ENCODE measurements around the gene ADGRA1. TPM values are rescaled to one million over a fixed set of nuclear protein-coding genes. Genes with fewer than 3 reads are reported as not detected.
"Not testable (repeated sequence)": the region's sequence is repeated elsewhere in the genome, so short reads cannot be mapped to it uniquely, and the experiment has no call there.

The ADGRA1 gene
- total RNA-seq, 1 donor from 2014 or later = under 0.01 TPM

- Histone ChIP-seq H3K36me3 (ENCODE audit: control insufficient read depth in 3 of 3, insufficient read depth in 3 of 3, low read length in 3 of 3) (no peaks in the 10 kb centered on the region), H3K9ac (ENCODE audit: low read depth in 1 of 3, low read length in 3 of 3) (no peak overlapping the region), H3K27me3 (ENCODE audit: control insufficient read depth in 3 of 3, insufficient read depth in 3 of 3, low read length in 3 of 3) (peaks cover 6 to 14% (median 7%) of the 10 kb centered on the region in 3 donors), H3K4me1 (ENCODE audit: control insufficient read depth in 3 of 3, insufficient read depth in 3 of 3, low read length in 3 of 3) (peaks cover 10 to 21% (median 19%) of the 10 kb centered on the region in 3 donors), H3K27ac (ENCODE audit: low read depth, low read length) (no peak overlapping the region), H3K4me3 (ENCODE audit: low read length in 3 of 3) (no peak overlapping the region), H3K9me3 (ENCODE audit: control insufficient read depth in 3 of 3, low read length in 3 of 3) (peaks cover 3 to 7% (median 3%) of the 10 kb centered on the region in 3 donors)
Observed at GRCh38 chr10:133107442-133107841, 19.7 kb downstream of the ADGRA1 start.

DNA sequence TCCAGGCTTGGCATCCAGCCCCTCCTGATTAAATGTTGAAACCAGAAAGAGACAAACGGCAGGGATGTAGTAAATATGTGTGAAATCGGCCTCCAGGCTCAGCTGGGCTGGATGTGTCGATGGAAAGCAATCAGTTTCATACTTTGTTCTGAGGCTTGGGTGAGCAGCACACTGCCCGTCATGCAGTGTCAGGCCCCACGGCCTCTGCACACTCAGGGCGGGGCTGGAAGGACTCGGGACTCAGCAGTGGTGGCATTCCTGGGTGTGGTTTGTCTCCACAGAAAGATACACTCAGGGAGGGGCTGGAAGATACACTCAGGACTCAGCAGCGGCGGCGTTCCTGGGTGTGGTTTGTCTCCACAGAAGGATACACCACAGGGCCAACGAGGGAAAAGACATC is 22.0 kb downstream of the ADGRA1 start:
- H3K4me3 ChIP-seq (ENCODE audit: low read length in 3 of 3) = peak overlapping the region; percentile 14 to 49 (median 17)
- H3K9ac ChIP-seq (ENCODE audit: low read depth in 1 of 3, low read length in 3 of 3) = peak overlapping the region; percentile 65 to 75 (median 71)
- H3K9me3 ChIP-seq (ENCODE audit: control insufficient read depth in 3 of 3, low read length in 3 of 3) = peaks cover 3 to 7% (median 3%) of the 10 kb centered on the region in 3 donors
- peaks cover 10 to 25% (median 20%) of the 10 kb centered on the region in 3 donors for H3K4me1 ChIP-seq (ENCODE audit: control insufficient read depth in 3 of 3, insufficient read depth in 3 of 3, low read length in 3 of 3)
- H3K36me3 ChIP-seq (ENCODE audit: control insufficient read depth in 3 of 3, insufficient read depth in 3 of 3, low read length in 3 of 3) = no peaks in the 10 kb centered on the region
- peaks cover 0 to 6% (median under 1%) of the 10 kb centered on the region in 3 donors for H3K27me3 ChIP-seq (ENCODE audit: control insufficient read depth in 3 of 3, insufficient read depth in 3 of 3, low read length in 3 of 3)
- H3K27ac ChIP-seq (ENCODE audit: low read depth, low read length) = peak overlapping the region; percentile 85

DNA sequence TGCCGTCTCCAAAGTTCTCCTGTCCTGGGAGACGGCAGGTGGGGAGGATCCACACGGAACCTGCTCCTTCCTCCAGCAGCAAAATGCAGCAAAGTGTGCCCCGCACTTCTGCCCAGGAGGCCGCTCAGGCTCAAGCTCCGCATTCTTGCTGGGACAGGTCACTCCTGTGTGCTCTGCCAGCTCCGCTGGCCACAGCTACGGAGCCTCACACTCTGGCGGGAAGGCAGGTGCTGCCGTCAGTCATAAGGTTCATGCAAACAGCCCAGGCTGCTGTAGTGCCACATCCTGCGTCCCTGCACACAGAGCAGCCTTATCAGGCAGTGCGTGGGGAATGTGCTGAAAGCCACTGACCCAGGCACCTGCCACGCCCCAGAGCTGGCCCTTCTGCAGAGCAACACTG is 22.4 kb downstream of the ADGRA1 start:
- Histone ChIP-seq H3K4me1 (ENCODE audit: control insufficient read depth in 3 of 3, insufficient read depth in 3 of 3, low read length in 3 of 3) (peaks cover 10 to 25% (median 20%) of the 10 kb centered on the region in 3 donors), H3K27me3 (ENCODE audit: control insufficient read depth in 3 of 3, insufficient read depth in 3 of 3, low read length in 3 of 3) (peaks cover 0 to 3% (median 0%) of the 10 kb centered on the region in 3 donors), H3K36me3 (ENCODE audit: control insufficient read depth in 3 of 3, insufficient read depth in 3 of 3, low read length in 3 of 3) (no peaks in the 10 kb centered on the region), H3K9me3 (ENCODE audit: control insufficient read depth in 3 of 3, low read length in 3 of 3) (peaks cover 3 to 7% (median 3%) of the 10 kb centered on the region in 3 donors), H3K27ac (ENCODE audit: low read depth, low read length) (peak overlapping the region; percentile 85), H3K4me3 (ENCODE audit: low read length in 3 of 3) (peak overlapping the region; percentile 14 to 49 (median 17)), H3K9ac (ENCODE audit: low read depth in 1 of 3, low read length in 3 of 3) (peak overlapping the region; percentile 65 to 75 (median 71))

DNA sequence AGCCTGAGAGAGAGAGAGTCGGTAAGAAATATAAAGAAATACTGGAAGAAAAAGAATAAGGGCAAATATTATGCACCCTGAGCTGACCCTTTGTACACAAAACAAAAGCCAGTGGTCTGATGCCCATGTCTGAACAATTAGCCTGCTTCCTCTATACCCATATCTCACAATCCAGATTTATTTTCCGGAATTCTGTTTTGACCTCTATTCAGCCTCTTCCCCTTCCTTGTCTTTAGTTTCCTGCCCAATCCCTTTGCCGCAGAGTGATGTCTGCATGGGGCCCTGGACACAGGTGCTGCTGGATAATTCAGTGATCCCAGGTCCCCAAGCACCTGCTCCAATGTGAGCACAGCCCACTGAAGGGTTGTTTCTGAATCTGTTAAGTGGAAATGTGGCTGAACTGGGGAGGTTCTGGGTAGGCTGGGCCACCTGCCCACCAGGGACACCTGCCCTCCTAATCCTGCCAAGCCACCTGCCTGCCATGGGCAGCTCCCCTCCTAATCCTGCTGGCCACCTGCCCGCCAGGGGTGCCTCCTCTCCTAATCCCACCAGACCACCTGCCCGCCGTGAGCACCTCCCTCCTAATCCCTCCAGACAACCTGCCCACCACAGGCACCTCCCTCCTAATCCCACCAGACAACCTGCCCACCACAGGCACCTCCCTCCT is 23.0 kb downstream of the ADGRA1 start:
- peak overlapping the region; percentile 85 for H3K27ac ChIP-seq (ENCODE audit: low read depth, low read length)
- H3K9me3 ChIP-seq (ENCODE audit: control insufficient read depth in 3 of 3, low read length in 3 of 3) = peaks cover 3 to 7% (median 3%) of the 10 kb centered on the region in 3 donors
- H3K4me3 ChIP-seq (ENCODE audit: low read length in 3 of 3) = no peak overlapping the region
- H3K27me3 ChIP-seq (ENCODE audit: control insufficient read depth in 3 of 3, insufficient read depth in 3 of 3, low read length in 3 of 3) = no peaks in the 10 kb centered on the region
- H3K9ac ChIP-seq (ENCODE audit: low read depth in 1 of 3, low read length in 3 of 3) = peak overlapping the region; percentile 50 to 75 (median 65)
- H3K4me1 ChIP-seq (ENCODE audit: control insufficient read depth in 3 of 3, insufficient read depth in 3 of 3, low read length in 3 of 3) = peaks cover 10 to 25% (median 20%) of the 10 kb centered on the region in 3 donors
- H3K36me3 ChIP-seq (ENCODE audit: control insufficient read depth in 3 of 3, insufficient read depth in 3 of 3, low read length in 3 of 3) = no peaks in the 10 kb centered on the region

- H3K9me3 ChIP-seq (ENCODE audit: control insufficient read depth in 3 of 3, low read length in 3 of 3); H3K27ac ChIP-seq (ENCODE audit: low read depth, low read length); H3K4me3 ChIP-seq (ENCODE audit: low read length in 3 of 3); H3K27me3 ChIP-seq (ENCODE audit: control insufficient read depth in 3 of 3, insufficient read depth in 3 of 3, low read length in 3 of 3); H3K36me3 ChIP-seq (ENCODE audit: control insufficient read depth in 3 of 3, insufficient read depth in 3 of 3, low read length in 3 of 3); H3K9ac ChIP-seq (ENCODE audit: low read depth in 1 of 3, low read length in 3 of 3): not testable (repeated sequence)
- peaks cover 11 to 26% (median 21%) of the 10 kb centered on the region in 3 donors for H3K4me1 ChIP-seq (ENCODE audit: control insufficient read depth in 3 of 3, insufficient read depth in 3 of 3, low read length in 3 of 3)
Observed at GRCh38 chr10:133111640-133112039, 23.9 kb downstream of the ADGRA1 start.

- Histone ChIP-seq H3K36me3 (ENCODE audit: control insufficient read depth in 3 of 3, insufficient read depth in 3 of 3, low read length in 3 of 3) (no peaks in the 10 kb centered on the region), H3K27me3 (ENCODE audit: control insufficient read depth in 3 of 3, insufficient read depth in 3 of 3, low read length in 3 of 3) (no peaks in the 10 kb centered on the region), H3K9me3 (ENCODE audit: control insufficient read depth in 3 of 3, low read length in 3 of 3) (peaks cover 0 to 3% (median 0%) of the 10 kb centered on the region in 3 donors), H3K4me1 (ENCODE audit: control insufficient read depth in 3 of 3, insufficient read depth in 3 of 3, low read length in 3 of 3) (peaks cover 22 to 39% (median 35%) of the 10 kb centered on the region in 3 donors), H3K27ac (ENCODE audit: low read depth, low read length) (no peak overlapping the region), H3K9ac (ENCODE audit: low read depth in 1 of 3, low read length in 3 of 3) (no peak overlapping the region), H3K4me3 (ENCODE audit: low read length in 3 of 3) (no peak overlapping the region)
Observed at GRCh38 chr10:133113146-133113830, 25.6 kb downstream of the ADGRA1 start.

- Histone ChIP-seq H3K9ac (ENCODE audit: low read depth in 1 of 3, low read length in 3 of 3) (no peak overlapping the region), H3K27ac (ENCODE audit: low read depth, low read length) (no peak overlapping the region), H3K4me3 (ENCODE audit: low read length in 3 of 3) (no peak overlapping the region), H3K27me3 (ENCODE audit: control insufficient read depth in 3 of 3, insufficient read depth in 3 of 3, low read length in 3 of 3) (no peaks in the 10 kb centered on the region), H3K9me3 (ENCODE audit: control insufficient read depth in 3 of 3, low read length in 3 of 3) (peaks cover 0 to under 1% (median 0%) of the 10 kb centered on the region in 3 donors), H3K4me1 (ENCODE audit: control insufficient read depth in 3 of 3, insufficient read depth in 3 of 3, low read length in 3 of 3) (peaks cover 22 to 41% (median 36%) of the 10 kb centered on the region in 3 donors), H3K36me3 (ENCODE audit: control insufficient read depth in 3 of 3, insufficient read depth in 3 of 3, low read length in 3 of 3) (no peaks in the 10 kb centered on the region)
Observed at GRCh38 chr10:133113847-133114246, 26.1 kb downstream of the ADGRA1 start.

- Histone ChIP-seq H3K27me3 (ENCODE audit: control insufficient read depth in 3 of 3, insufficient read depth in 3 of 3, low read length in 3 of 3) (no peaks in the 10 kb centered on the region), H3K27ac (ENCODE audit: low read depth, low read length) (no peak overlapping the region), H3K4me1 (ENCODE audit: control insufficient read depth in 3 of 3, insufficient read depth in 3 of 3, low read length in 3 of 3) (peaks cover 22 to 40% (median 34%) of the 10 kb centered on the region in 3 donors), H3K36me3 (ENCODE audit: control insufficient read depth in 3 of 3, insufficient read depth in 3 of 3, low read length in 3 of 3) (no peaks in the 10 kb centered on the region), H3K9ac (ENCODE audit: low read depth in 1 of 3, low read length in 3 of 3) (no peak overlapping the region), H3K4me3 (ENCODE audit: low read length in 3 of 3) (no peak overlapping the region), H3K9me3 (ENCODE audit: control insufficient read depth in 3 of 3, low read length in 3 of 3) (peaks cover 0 to 3% (median 0%) of the 10 kb centered on the region in 3 donors)
Observed at GRCh38 chr10:133114251-133114650, 26.5 kb downstream of the ADGRA1 start.

DNA sequence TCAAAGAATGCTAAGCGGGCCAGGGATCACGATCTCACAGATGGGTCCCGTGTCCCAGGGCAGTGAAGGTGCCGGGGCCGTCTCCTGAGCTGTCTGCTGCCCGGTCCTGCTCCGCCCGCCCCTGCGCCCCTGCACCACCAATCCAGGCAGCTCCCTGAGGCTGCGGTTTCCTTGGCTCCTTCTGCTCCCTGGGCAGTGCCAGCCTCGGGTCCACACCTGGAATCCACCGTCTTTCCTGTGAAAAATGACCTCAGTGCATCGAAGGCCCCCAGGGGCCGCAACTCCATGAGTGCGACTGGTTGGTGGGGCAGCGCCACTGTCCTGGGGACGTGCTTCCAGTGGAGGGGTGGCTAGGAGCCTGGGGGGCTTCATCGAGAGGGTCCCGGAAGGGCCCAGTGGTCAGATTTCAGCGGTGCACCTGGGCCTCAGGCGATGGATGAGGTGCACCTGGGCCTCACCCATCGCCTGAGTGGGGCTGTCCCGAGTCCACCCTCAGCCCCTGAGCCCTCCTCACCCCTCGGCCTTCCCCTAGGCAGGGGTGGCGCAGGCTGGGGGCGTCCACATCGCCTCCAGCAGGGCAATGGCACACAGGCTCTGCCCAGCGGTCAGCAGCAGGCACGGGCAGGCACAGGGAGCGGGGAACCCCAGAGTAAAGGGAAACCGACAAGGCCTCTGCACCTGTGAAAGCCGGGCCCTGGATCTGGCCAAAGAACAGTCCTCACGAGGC is 27.2 kb downstream of the ADGRA1 start:
- Histone ChIP-seq H3K36me3 (ENCODE audit: control insufficient read depth in 3 of 3, insufficient read depth in 3 of 3, low read length in 3 of 3) (no peaks in the 10 kb centered on the region), H3K9ac (ENCODE audit: low read depth in 1 of 3, low read length in 3 of 3) (no peak overlapping the region), H3K4me1 (ENCODE audit: control insufficient read depth in 3 of 3, insufficient read depth in 3 of 3, low read length in 3 of 3) (peaks cover 18 to 34% (median 28%) of the 10 kb centered on the region in 3 donors), H3K27ac (ENCODE audit: low read depth, low read length) (no peak overlapping the region), H3K9me3 (ENCODE audit: control insufficient read depth in 3 of 3, low read length in 3 of 3) (peaks cover 0 to 3% (median 0%) of the 10 kb centered on the region in 3 donors), H3K27me3 (ENCODE audit: control insufficient read depth in 3 of 3, insufficient read depth in 3 of 3, low read length in 3 of 3) (no peaks in the 10 kb centered on the region), H3K4me3 (ENCODE audit: low read length in 3 of 3) (no peak overlapping the region)
